Liver (tissue), 9 donors: ENCODE measurements around the gene VAPA. TPM values are rescaled to one million over a fixed set of nuclear protein-coding genes. Genes with fewer than 3 reads are reported as not detected.
A peak's percentile ranks its signal among the peaks of the same experiment; 100 is the strongest.

Experiments used
- DNase-seq: peaks from one replicate; pipeline ENCODE4 v3.0.0-alpha.2; 2017; ENCODE audit warnings: low spot score
- H3K27ac ChIP-seq, 2 donors: one replicate each; pipeline ENCODE4 v1.7.0; 2013; ENCODE audit warnings: inconsistent platforms in 2 of 2, low read length in 2 of 2, control low read depth in 1 of 2, low read depth in 1 of 2, mild to moderate bottlenecking in 1 of 2
- H3K27me3 ChIP-seq, 4 donors: one replicate each; pipeline versions ENCODE4 v1.6.1 to v1.7.0; 2013; ENCODE audit warnings: low read length in 3 of 4, inconsistent platforms in 1 of 4, mild to moderate bottlenecking in 1 of 4, moderate library complexity in 1 of 4; ENCODE audit not compliant: control insufficient read depth in 4 of 4, insufficient read depth in 4 of 4
- H3K36me3 ChIP-seq, 4 donors: one replicate each; pipeline versions ENCODE4 v1.6.1 to v1.7.0; 2013; ENCODE audit warnings: low read length in 3 of 4, mild to moderate bottlenecking in 3 of 4, low read depth in 1 of 4, moderate library complexity in 1 of 4; ENCODE audit not compliant: control insufficient read depth in 4 of 4, insufficient read depth in 3 of 4
- H3K4me1 ChIP-seq, 4 donors: one replicate each; pipeline versions ENCODE4 v1.6.1 to v1.7.0; 2013; ENCODE audit warnings: low read length in 3 of 4, mild to moderate bottlenecking in 3 of 4, moderate library complexity in 1 of 4; ENCODE audit not compliant: control insufficient read depth in 4 of 4, insufficient read depth in 4 of 4
- H3K4me3 ChIP-seq, 3 donors: one replicate each; pipeline versions ENCODE4 v1.6.1 to v1.7.0; 2013; ENCODE audit warnings: low read length in 3 of 3, control low read depth in 1 of 3, low read depth in 1 of 3, mild to moderate bottlenecking in 1 of 3
- H3K9ac ChIP-seq, 2 donors: one replicate each; pipeline ENCODE4 v1.7.0; 2013; ENCODE audit warnings: low read length in 2 of 2, mild to moderate bottlenecking in 2 of 2, moderate library complexity in 2 of 2, control low read depth in 1 of 2, low read depth in 1 of 2
- H3K9me3 ChIP-seq, 4 donors: one replicate each; pipeline versions ENCODE4 v1.6.1 to v1.7.0; 2013; ENCODE audit warnings: low read length in 3 of 4; ENCODE audit not compliant: control insufficient read depth in 4 of 4
- ATF3 ChIP-seq: IDR thresholded peaks from 2 replicates; pipeline ENCODE4 v1.6.1; 2016; ENCODE audit warnings: antibody characterized with exemption
- CTCF ChIP-seq: fragments of 150-350 bp; IDR thresholded peaks from 2 replicates; pipeline ENCODE4 v1.5.1; 2017; ENCODE audit warnings: improper control_type of control experiment, low read depth, low read length; ENCODE audit not compliant: missing input control
- EGR1 ChIP-seq, 2 donors: IDR thresholded peaks; 2 replicates each; pipeline ENCODE4 v1.6.1; 2016 to 2018; ENCODE audit warnings: antibody characterized with exemption in 2 of 2, low read depth in 2 of 2
- FOXA2 ChIP-seq: IDR thresholded peaks from 2 replicates; pipeline ENCODE4 v1.6.1; 2016; ENCODE audit warnings: antibody characterized with exemption
- HNF4A ChIP-seq, 2 donors: conservative IDR thresholded peaks; 2 replicates each; pipeline ENCODE4 v1.6.1; 2016; ENCODE audit warnings: antibody characterized with exemption in 2 of 2, mild to moderate bottlenecking in 2 of 2
- HNF4G ChIP-seq: IDR thresholded peaks from 2 replicates; pipeline ENCODE4 v1.6.1; 2016; ENCODE audit warnings: antibody characterized with exemption
- NR2F2 ChIP-seq: IDR thresholded peaks from 2 replicates; pipeline ENCODE4 v1.6.1; 2016; ENCODE audit warnings: antibody characterized with exemption
- RAD21 ChIP-seq, 2 donors: IDR thresholded peaks; 2 replicates each; pipeline ENCODE4 v1.6.1; 2016; ENCODE audit warnings: antibody characterized with exemption in 2 of 2, mild to moderate bottlenecking in 2 of 2
- REST ChIP-seq: IDR thresholded peaks from 2 replicates; pipeline ENCODE4 v1.6.1; 2016; ENCODE audit warnings: antibody characterized with exemption, mild to moderate bottlenecking
- TAF1 ChIP-seq: conservative IDR thresholded peaks from 2 replicates; pipeline ENCODE4 v1.6.1; 2016; ENCODE audit warnings: antibody characterized with exemption, mild to moderate bottlenecking
- YY1 ChIP-seq: IDR thresholded peaks from 2 replicates; pipeline ENCODE4 v1.6.1; 2016; ENCODE audit warnings: antibody characterized with exemption, mild to moderate bottlenecking
- ZBTB33 ChIP-seq: IDR thresholded peaks from 2 replicates; pipeline ENCODE4 v1.6.1; 2016; ENCODE audit warnings: antibody characterized with exemption
- WGBS: extraction: QIAGEN DNeasy Blood & Tissue Kit; methylation state at CpG from one replicate; pipeline ENCODE4 v1.1.7; 2013; 5-methylcytosine and 5-hydroxymethylcytosine counted together
- polyA plus RNA-seq, 2 donors: library from polyadenylated mRNA; stranded (reverse) in 1 of 2; unstranded in 1 of 2; fragments of 200-250 nt in 1 of 2; fragments of >200 nt in 1 of 2; fragmentation: Nextera tagmentation in 1 of 2; extraction: Ambion mirVana in 1 of 2; gene quantifications; one replicate each; pipeline versions ENCODE4 v1.2.1 to v1.2.3, GENCODE V29; 2013 to 2015
- total RNA-seq, 2 donors: library from RNA; depleted of rRNA; stranded (reverse); fragments of >200 nt; gene quantifications; one replicate each; pipeline ENCODE4 v1.2.3, GENCODE V29; 2014
- donor health status: healthy.
- donor health status: healthy.
- donor health status: healthy.
- donor health status: healthy.
- donor health status: healthy.

VAPA gene
- total and polyA plus RNA-seq, 4 donors = 80.7 to 114 (median 91.0) TPM

- DNase-seq = peak; percentile 42
- Histone ChIP-seq H3K4me3 (no peak overlapping the region), H3K9me3 (no peaks in the 10 kb centered on the region), H3K27me3 (no peaks in the 10 kb centered on the region), H3K9ac (no peak overlapping the region), H3K36me3 (peaks cover 8 to 41% (median 32%) of the 10 kb centered on the region in 4 donors), H3K4me1 (peaks cover 0 to 5% (median 4%) of the 10 kb centered on the region in 4 donors), H3K27ac (no peak overlapping the region)
- WGBS = 82% methylated on average over 9 of the region's 9 CpGs
- TF ChIP-seq RAD21 (IDR thresholded peaks at IDR 0.05) (peak; percentile 65 to 81), EGR1 (IDR thresholded peaks at IDR 0.05; ENCODE audit: low read depth in 2 of 2) (no peak), TAF1 (no peak), YY1 (no peak), CTCF (peak; percentile 45), ATF3 (no peak), ZBTB33 (no peak)
These were observed 37.4 kb downstream of the VAPA start for GRCh38 chr18:9951022-9951859.

GRCh38 chr18:9952633-9953416 is 39.0 kb downstream of the VAPA start:
- WGBS = 91% methylated on average over 1 of the region's 1 CpG
- Histone ChIP-seq H3K27ac (no peak overlapping the region), H3K4me3 (no peak overlapping the region), H3K9ac (no peak overlapping the region), H3K27me3 (no peaks in the 10 kb centered on the region), H3K4me1 (peaks cover 0 to 5% (median 4%) of the 10 kb centered on the region in 4 donors), H3K9me3 (no peaks in the 10 kb centered on the region), H3K36me3 (peaks cover 6 to 31% (median 23%) of the 10 kb centered on the region in 4 donors)
- DNase-seq = no peak
- TF ChIP-seq REST (no peak), HNF4A (conservative IDR thresholded peaks at IDR 0.05) (no peak), HNF4G (no peak), TAF1 (no peak), FOXA2 (no peak), CTCF (no peak), NR2F2 (no peak)
